Breast epithelium (tissue), 4 donors: ENCODE measurements around the gene RANBP17. TPM values are rescaled to one million over a fixed set of nuclear protein-coding genes. Genes with fewer than 3 reads are reported as not detected.

Source experiments
- DNase-seq, 2 donors: peaks; one replicate each; pipeline ENCODE4 v3.0.0-alpha.2; 2019; ENCODE audit warnings: low spot score in 2 of 2
- H3K27ac ChIP-seq, 2 donors: fragments of 200-600 bp; sonication (generic) in 1 of 2; one replicate each; pipeline ENCODE4 v1.5.1; 2016 to 2019; ENCODE audit warnings: mild to moderate bottlenecking in 1 of 2
- H3K27me3 ChIP-seq, 2 donors: fragments of 200-600 bp; sonication (generic) in 1 of 2; one replicate each; pipeline versions ENCODE4 v1.5.1 to v1.6.0; 2017 to 2019; ENCODE audit warnings: control low read depth in 1 of 2, mild to moderate bottlenecking in 1 of 2
- H3K36me3 ChIP-seq: fragments of 200-600 bp; one replicate; pipeline ENCODE4 v1.5.1; 2019
- H3K4me1 ChIP-seq, 2 donors: fragments of 200-600 bp; sonication (generic); one replicate each; pipeline ENCODE4 v1.5.1; 2016 to 2019; ENCODE audit warnings: control low read depth in 1 of 2
- H3K4me3 ChIP-seq, 3 donors: fragments of 200-600 bp; sonication (generic); 1 replicate in 2 of 3; 2 replicates in 1 of 3; pipeline ENCODE4 v1.5.1; 2016 to 2019; ENCODE audit warnings: mild to moderate bottlenecking in 3 of 3, moderate library complexity in 2 of 3
- H3K9me3 ChIP-seq, 2 donors: fragments of 200-600 bp; sonication (generic) in 1 of 2; one replicate each; pipeline ENCODE4 v1.5.1; 2016 to 2019; ENCODE audit warnings: control low read depth in 1 of 2
- CTCF ChIP-seq, 3 donors: fragments of 450-650 bp; IDR thresholded peaks; one replicate each; pipeline ENCODE4 v1.5.1; 2016 to 2017; ENCODE audit warnings: antibody characterized with exemption in 3 of 3, mild to moderate bottlenecking in 3 of 3, moderate library complexity in 3 of 3
- POLR2A ChIP-seq: fragments of 450-650 bp; IDR thresholded peaks from one replicate; pipeline ENCODE4 v1.6.1; 2016; ENCODE audit warnings: antibody characterized with exemption, mild to moderate bottlenecking, moderate library complexity
- POLR2AphosphoS5 ChIP-seq, 3 donors: sonication (generic); formaldehyde crosslinking; IDR thresholded peaks; one replicate each; pipeline ENCODE4 v1.6.1; 2017; ENCODE audit warnings: antibody characterized with exemption in 3 of 3
- intact Hi-C: fragments of 100-400 bp; cut with DNase I; formaldehyde crosslinking; loops from one replicate; pipeline ENCODE4 v1.15.1; 2023; ENCODE audit warnings: low total_unique reads
- total RNA-seq, 3 donors: library from RNA; depleted of rRNA; stranded (reverse); fragments of >200 nt; gene quantifications; one replicate each; pipeline ENCODE4 v1.1.0, GENCODE V29; 2016

Gene RANBP17
- total RNA-seq, 3 donors from 2014 or later: 6.9 to 28.4 (median 13.4) TPM

DNA sequence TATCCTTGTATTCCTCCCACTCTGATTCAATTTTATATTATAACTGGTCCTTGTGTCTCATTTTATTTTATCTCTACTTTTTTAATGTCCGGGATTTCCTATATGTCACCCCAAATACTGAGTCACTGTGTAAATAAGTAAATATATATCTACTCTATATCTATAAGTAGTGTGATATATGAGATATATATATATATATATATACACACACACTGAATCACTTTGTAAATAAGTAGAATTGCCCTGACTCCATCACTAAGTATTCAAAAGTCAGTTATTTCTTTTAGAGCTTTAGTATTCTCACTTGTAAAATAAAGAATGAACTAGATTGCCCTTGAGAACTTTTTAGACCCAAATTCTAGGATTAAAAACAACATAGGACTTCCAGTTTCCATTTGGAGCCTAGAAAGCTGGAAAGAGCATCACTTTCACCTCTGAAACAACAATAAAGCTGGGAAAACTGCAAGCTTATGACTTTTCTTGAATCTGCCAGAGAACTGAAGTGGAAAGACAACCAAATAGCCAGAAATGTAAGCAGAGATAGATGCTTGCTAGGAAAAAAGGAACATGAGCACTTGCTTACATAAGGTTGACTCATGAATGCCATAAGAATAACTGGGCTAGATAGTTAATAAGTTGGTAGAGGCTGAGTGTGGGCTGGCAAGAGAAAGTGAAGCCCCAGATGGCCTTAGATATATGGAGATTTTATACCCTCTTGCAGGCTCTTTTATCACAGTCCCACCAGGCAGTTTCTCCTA, 276.1 kb downstream of the RANBP17 start:
- no peak overlapping the region for H3K27ac ChIP-seq
- intact Hi-C loops: loop anchor here (10.0 kb wide), 1 partner anchor 183 kb away; no protein-coding TSS in a partner anchor
- no peaks in the 10 kb centered on the region for H3K36me3 ChIP-seq
- DNase-seq: no peak
- no peak for TF ChIP-seq CTCF (IDR thresholded peaks at IDR 0.05)
- no peak for TF ChIP-seq POLR2A
- no peak for TF ChIP-seq POLR2AphosphoS5 (IDR thresholded peaks at IDR 0.05)
- H3K27me3 ChIP-seq: no peaks in the 10 kb centered on the region
- no peaks in the 10 kb centered on the region for H3K4me1 ChIP-seq
- no peak overlapping the region for H3K4me3 ChIP-seq
- no peaks in the 10 kb centered on the region for H3K9me3 ChIP-seq

GRCh38 chr5:171139227-171139626, 277.4 kb downstream of the RANBP17 start:
- intact Hi-C loops: loop anchor here (1.0 to 10.0 kb wide), 2 partner anchors 8 to 184 kb away; no protein-coding TSS in a partner anchor
- TF ChIP-seq POLR2AphosphoS5 (IDR thresholded peaks at IDR 0.05) (no peak), POLR2A (no peak), CTCF (IDR thresholded peaks at IDR 0.05) (no peak)
- Histone ChIP-seq H3K9me3 (no peaks in the 10 kb centered on the region), H3K4me3 (no peak overlapping the region), H3K27ac (no peak overlapping the region), H3K27me3 (no peaks in the 10 kb centered on the region), H3K36me3 (no peaks in the 10 kb centered on the region), H3K4me1 (no peaks in the 10 kb centered on the region)
- DNase-seq: no peak

- Histone ChIP-seq H3K4me1 (no peaks in the 10 kb centered on the region), H3K27ac (no peak overlapping the region), H3K36me3 (no peaks in the 10 kb centered on the region), H3K9me3 (no peaks in the 10 kb centered on the region), H3K4me3 (no peak overlapping the region), H3K27me3 (no peaks in the 10 kb centered on the region)
- no peak for DNase-seq
- intact Hi-C loops: no loop called here
- TF ChIP-seq POLR2A: no peak
- TF ChIP-seq POLR2AphosphoS5 (IDR thresholded peaks at IDR 0.05): no peak
- TF ChIP-seq CTCF (IDR thresholded peaks at IDR 0.05): no peak
Measured at GRCh38 chr5:171142617-171143016, 280.8 kb downstream of the RANBP17 start.

DNA sequence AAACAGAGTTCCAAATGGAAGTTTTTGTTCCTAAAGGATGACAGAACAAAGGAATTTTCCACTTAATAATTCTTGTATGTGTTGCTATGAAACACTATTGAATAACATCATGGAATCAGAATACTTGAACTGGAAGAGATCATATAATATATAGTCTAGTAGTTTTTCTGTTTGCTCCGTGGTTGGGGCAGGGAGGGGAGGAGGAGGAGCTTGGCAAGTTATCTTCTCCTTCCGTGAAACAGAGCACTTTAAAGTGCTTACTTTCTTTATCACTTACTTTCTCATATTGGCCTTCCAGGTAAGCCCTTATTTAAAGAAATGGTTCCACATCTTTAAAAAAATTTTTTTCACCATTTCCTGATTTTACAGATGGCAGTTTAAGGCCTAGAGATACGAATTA, 281.4 kb downstream of the RANBP17 start:
- no peak for TF ChIP-seq POLR2A
- TF ChIP-seq CTCF (IDR thresholded peaks at IDR 0.05): no peak
- no peak for TF ChIP-seq POLR2AphosphoS5 (IDR thresholded peaks at IDR 0.05)

GRCh38 chr5:171143926-171144325, 282.1 kb downstream of the RANBP17 start:
- Histone ChIP-seq H3K27me3 (no peaks in the 10 kb centered on the region), H3K4me1 (no peaks in the 10 kb centered on the region), H3K4me3 (no peak overlapping the region), H3K27ac (no peak overlapping the region), H3K9me3 (no peaks in the 10 kb centered on the region), H3K36me3 (no peaks in the 10 kb centered on the region)
- no peak for DNase-seq
- intact Hi-C loops: no loop called here
- TF ChIP-seq POLR2AphosphoS5 (IDR thresholded peaks at IDR 0.05): no peak
- TF ChIP-seq POLR2A: no peak
- TF ChIP-seq CTCF (IDR thresholded peaks at IDR 0.05): no peak

More for the DNA sequence above, 281.4 kb downstream of the RANBP17 start:
- Histone ChIP-seq H3K9me3 (no peaks in the 10 kb centered on the region), H3K4me3 (no peak overlapping the region), H3K4me1 (no peaks in the 10 kb centered on the region), H3K36me3 (no peaks in the 10 kb centered on the region), H3K27ac (no peak overlapping the region), H3K27me3 (no peaks in the 10 kb centered on the region)
- DNase-seq: no peak
- intact Hi-C loops: no loop called here
